Calu3 (cell line): ENCODE measurements around the gene PGF. TPM values are rescaled to one million over a fixed set of nuclear protein-coding genes. Genes with fewer than 3 reads are reported as not detected.

ENCODE experiments used
- BruUV-seq: library from RNA; stranded (reverse); fragments of 400-500 nt; replicated peaks from 2 replicates; lab custom pipeline; 2021; lab: Mats Ljungman, UMichigan
- CTCF ChIA-PET: fragments of 300-600 bp; sonication (Branson Sonifier 250); formaldehyde crosslinking; loops from one replicate; lab custom pipeline; 2022; ENCODE audit warnings: antibody characterized with exemption; lab: Charles Lee
- DNase-seq: peaks from one replicate; pipeline ENCODE4 v3.0.0; 2022
- H3K27ac Mint-ChIP-seq: one replicate; pipeline ENCODE4 v1.8.0; 2022; ENCODE audit warnings: mixed read lengths; ENCODE audit not compliant: unreplicated experiment
- H3K27me3 Mint-ChIP-seq: one replicate; pipeline ENCODE4 v1.8.0; 2022; ENCODE audit warnings: mixed read lengths; ENCODE audit not compliant: unreplicated experiment
- H3K36me3 Mint-ChIP-seq: one replicate; pipeline ENCODE4 v1.8.0; 2022; ENCODE audit warnings: mild to moderate bottlenecking, moderate library complexity, mixed read lengths; ENCODE audit not compliant: insufficient read depth, unreplicated experiment
- H3K4me1 Mint-ChIP-seq: one replicate; pipeline ENCODE4 v1.8.0; 2022; ENCODE audit warnings: mild to moderate bottlenecking, low read depth, mixed read lengths; ENCODE audit not compliant: unreplicated experiment
- H3K4me3 Mint-ChIP-seq: one replicate; pipeline ENCODE4 v1.8.0; 2022; ENCODE audit warnings: mild to moderate bottlenecking, low read depth, moderate library complexity, mixed read lengths; ENCODE audit not compliant: unreplicated experiment
- H3K9me3 Mint-ChIP-seq: one replicate; pipeline ENCODE4 v1.8.0; 2022; ENCODE audit warnings: low read depth, mixed read lengths; ENCODE audit not compliant: unreplicated experiment
- CTCF ChIP-seq: fragments of 200-600 bp; IDR thresholded peaks from one replicate; pipeline ENCODE4 v1.8.0; 2022; ENCODE audit warnings: antibody characterized with exemption; ENCODE audit not compliant: unreplicated experiment
- intact Hi-C: fragments of 100-400 bp; cut with micrococcal nuclease; formaldehyde crosslinking; loops from one replicate; pipeline ENCODE4 v1.10.0; 2022; ENCODE audit not compliant: unreplicated experiment
- total RNA-seq: library from RNA; stranded (reverse); gene quantifications from 2 replicates; pipeline ENCODE4 v1.2.3, GENCODE V29; 2022

PGF gene
- total RNA-seq, 1 experiment from 2014 or later, result 2.1 TPM

GRCh38 chr14:74975059-74975810, 19.8 kb upstream of the PGF start:
- H3K4me1 Mint-ChIP-seq, result no peaks in the 10 kb centered on the region
- H3K27ac Mint-ChIP-seq, result no peak overlapping the region
- no peaks in the 10 kb centered on the region for H3K9me3 Mint-ChIP-seq
- no peak for TF ChIP-seq CTCF
- H3K36me3 Mint-ChIP-seq, result no peaks in the 10 kb centered on the region
- intact Hi-C loops, result no loop called here
- CTCF ChIA-PET, result no interaction called here
- no peak overlapping the region for H3K4me3 Mint-ChIP-seq
- no peaks in the 10 kb centered on the region for H3K27me3 Mint-ChIP-seq
- BruUV-seq, result no TSS peak
- DNase-seq, result no peak

- H3K27me3 Mint-ChIP-seq, result no peaks in the 10 kb centered on the region
- DNase-seq, result no peak
- H3K9me3 Mint-ChIP-seq, result no peaks in the 10 kb centered on the region
- H3K36me3 Mint-ChIP-seq, result no peaks in the 10 kb centered on the region
- H3K4me1 Mint-ChIP-seq, result no peaks in the 10 kb centered on the region
- H3K4me3 Mint-ChIP-seq, result no peak overlapping the region
- TF ChIP-seq CTCF, result no peak
- H3K27ac Mint-ChIP-seq, result no peak overlapping the region
- CTCF ChIA-PET, result no interaction called here
- intact Hi-C loops, result no loop called here
- no TSS peak for BruUV-seq
Observed at GRCh38 chr14:74974364-74975058, 19.1 kb upstream of the PGF start.

GRCh38 chr14:74973905-74974363, 18.5 kb upstream of the PGF start:
- BruUV-seq, result no TSS peak
- DNase-seq, result no peak
- Mint-ChIP-seq H3K27me3 (no peaks in the 10 kb centered on the region), H3K4me1 (no peaks in the 10 kb centered on the region), H3K27ac (no peak overlapping the region), H3K36me3 (no peaks in the 10 kb centered on the region), H3K9me3 (no peaks in the 10 kb centered on the region), H3K4me3 (no peak overlapping the region)
- TF ChIP-seq CTCF, result no peak
- CTCF ChIA-PET, result no interaction called here
- intact Hi-C loops, result no loop called here

- no peak for DNase-seq
- CTCF ChIA-PET, result interaction anchor here (0.7 kb wide), 1 partner anchor 321 kb away, joined by 3 read pairs; no protein-coding TSS in a partner anchor
- no TSS peak for BruUV-seq
- H3K4me1 Mint-ChIP-seq, result no peaks in the 10 kb centered on the region
- H3K27me3 Mint-ChIP-seq, result no peaks in the 10 kb centered on the region
- H3K9me3 Mint-ChIP-seq, result no peaks in the 10 kb centered on the region
- intact Hi-C loops, result no loop called here
- no peaks in the 10 kb centered on the region for H3K36me3 Mint-ChIP-seq
- TF ChIP-seq CTCF, result no peak
- H3K27ac Mint-ChIP-seq, result no peak overlapping the region
- H3K4me3 Mint-ChIP-seq, result no peak overlapping the region
Observed at GRCh38 chr14:74973003-74973653, 17.7 kb upstream of the PGF start.
